ENCODE data around the gene SMAD3. TPM values are rescaled to one million over a fixed set of nuclear protein-coding genes. Genes with fewer than 3 reads are reported as not detected.
"Not testable (repeated sequence)": the region's sequence is repeated elsewhere in the genome, so short reads cannot be mapped to it uniquely, and the experiment has no call there.

The SMAD3 gene
- total and polyA plus RNA-seq, 3 experiments from 2014 or later, result 30.2 to 34.2 (median 31.7) TPM

GRCh38 chr15:67149068-67149772 is 83.8 kb downstream of the SMAD3 start:
- peak overlapping the region in 7 of 8 donors; percentile 1 to 95 (median 84) for H3K27ac Mint-ChIP-seq
- no peak for DNase-seq
- H3K4me3 ChIP-seq (ENCODE audit: low read length), result peak overlapping the region; percentile 2
- peaks cover 62% of the 10 kb centered on the region for H3K4me1 ChIP-seq (ENCODE audit: insufficient read depth, low read length)
- ChIA-PET CTCF (interaction anchor here (1.0 to 1.5 kb wide), 3 partner anchors 32 to 155 kb away, joined by 3 to 4 read pairs (median 3); partner anchors contain the start of gene SMAD3), POLR2A (interaction anchor here (0.7 kb wide), 1 partner anchor 9 kb away, joined by 5 read pairs; no protein-coding TSS in a partner anchor)
- peaks cover 0 to 14% (median 6%) of the 10 kb centered on the region in 3 donors for H3K36me3 Mint-ChIP-seq
- peaks cover 0 to 2% of the 10 kb centered on the region in 2 donors for H3K27me3 Mint-ChIP-seq
- H3K36me3 ChIP-seq (ENCODE audit: insufficient read depth, low read length), result no peaks in the 10 kb centered on the region
- H3K27ac ChIP-seq (ENCODE audit: low read depth, low read length), result no peak overlapping the region
- H3K9me3 Mint-ChIP-seq, result no peaks in the 10 kb centered on the region
- peaks cover 83 to 95% (median 90%) of the 10 kb centered on the region in 3 donors for H3K4me1 Mint-ChIP-seq
- H3K4me3 Mint-ChIP-seq, result peak overlapping the region in 4 of 7 donors; percentile 59 to 78 (median 67)
- H3K27me3 ChIP-seq (ENCODE audit: insufficient read depth, low read length, poor library complexity, severe bottlenecking), result no peaks in the 10 kb centered on the region
- no peaks in the 10 kb centered on the region for H3K9me3 ChIP-seq (ENCODE audit: low read length)

GRCh38 chr15:67149773-67150022 is 84.3 kb downstream of the SMAD3 start:
- H3K36me3 ChIP-seq (ENCODE audit: insufficient read depth, low read length), result no peaks in the 10 kb centered on the region
- H3K9me3 Mint-ChIP-seq, result no peaks in the 10 kb centered on the region
- peaks cover 80 to 93% (median 89%) of the 10 kb centered on the region in 3 donors for H3K4me1 Mint-ChIP-seq
- H3K4me1 ChIP-seq (ENCODE audit: insufficient read depth, low read length), result peaks cover 57% of the 10 kb centered on the region
- H3K27me3 ChIP-seq (ENCODE audit: insufficient read depth, low read length, poor library complexity, severe bottlenecking), result no peaks in the 10 kb centered on the region
- H3K4me3 Mint-ChIP-seq, result peak overlapping the region in 5 of 7 donors; percentile 7 to 78 (median 72)
- H3K27me3 Mint-ChIP-seq, result peaks cover 0 to 2% of the 10 kb centered on the region in 2 donors
- no peak overlapping the region for H3K27ac ChIP-seq (ENCODE audit: low read depth, low read length)
- peak overlapping the region; percentile 2 for H3K4me3 ChIP-seq (ENCODE audit: low read length)
- peak overlapping the region in 7 of 8 donors; percentile 15 to 95 (median 69) for H3K27ac Mint-ChIP-seq
- no peak for DNase-seq
- H3K9me3 ChIP-seq (ENCODE audit: low read length), result no peaks in the 10 kb centered on the region
- POLR2A ChIA-PET, result interaction anchor here (0.7 kb wide), 1 partner anchor 9 kb away, joined by 5 read pairs; no protein-coding TSS in a partner anchor
- peaks cover 0 to 16% (median 6%) of the 10 kb centered on the region in 3 donors for H3K36me3 Mint-ChIP-seq
- CTCF ChIA-PET, result no interaction called here

- Histone ChIP-seq H3K4me1 (ENCODE audit: insufficient read depth, low read length) (peaks cover 53% of the 10 kb centered on the region), H3K27me3 (ENCODE audit: insufficient read depth, low read length, poor library complexity, severe bottlenecking) (no peaks in the 10 kb centered on the region), H3K27ac (ENCODE audit: low read depth, low read length) (peak overlapping the region; percentile 25), H3K36me3 (ENCODE audit: insufficient read depth, low read length) (no peaks in the 10 kb centered on the region), H3K9me3 (ENCODE audit: low read length) (no peaks in the 10 kb centered on the region), H3K4me3 (ENCODE audit: low read length) (peak overlapping the region; percentile 11)
- H3K27me3 Mint-ChIP-seq, result peaks cover 0 to 2% of the 10 kb centered on the region in 2 donors
- H3K4me1 Mint-ChIP-seq, result peaks cover 75 to 93% (median 84%) of the 10 kb centered on the region in 3 donors
- H3K27ac Mint-ChIP-seq, result peak overlapping the region; percentile 24 to 95 (median 86)
- peak overlapping the region; percentile 7 to 80 (median 72) for H3K4me3 Mint-ChIP-seq
- ChIA-PET POLR2A (interaction anchor here (0.7 kb wide), 1 partner anchor 10 kb away, joined by 5 read pairs; no protein-coding TSS in a partner anchor), CTCF (no interaction called here)
- peak in 1 of 5 donors; percentile 32 for DNase-seq
- no peaks in the 10 kb centered on the region for H3K9me3 Mint-ChIP-seq
- peaks cover 0 to 22% (median 6%) of the 10 kb centered on the region in 3 donors for H3K36me3 Mint-ChIP-seq
These were observed 84.8 kb downstream of the SMAD3 start for GRCh38 chr15:67150023-67150860.

GRCh38 chr15:67152429-67152828 is 87.0 kb downstream of the SMAD3 start:
- peaks cover 6 to 37% (median 13%) of the 10 kb centered on the region in 3 donors for H3K36me3 Mint-ChIP-seq
- Histone ChIP-seq H3K4me1 (ENCODE audit: insufficient read depth, low read length) (peaks cover 35% of the 10 kb centered on the region), H3K27ac (ENCODE audit: low read depth, low read length) (no peak overlapping the region), H3K27me3 (ENCODE audit: insufficient read depth, low read length, poor library complexity, severe bottlenecking) (no peaks in the 10 kb centered on the region), H3K36me3 (ENCODE audit: insufficient read depth, low read length) (no peaks in the 10 kb centered on the region), H3K9me3 (ENCODE audit: low read length) (no peaks in the 10 kb centered on the region), H3K4me3 (ENCODE audit: low read length) (no peak overlapping the region)
- POLR2A ChIA-PET, result no interaction called here
- no peak for DNase-seq
- no peaks in the 10 kb centered on the region for H3K9me3 Mint-ChIP-seq
- H3K27ac Mint-ChIP-seq, result peak overlapping the region in 5 of 8 donors; percentile 11 to 66 (median 21)
- no peaks in the 10 kb centered on the region for H3K27me3 Mint-ChIP-seq
- peaks cover 66 to 92% (median 79%) of the 10 kb centered on the region in 3 donors for H3K4me1 Mint-ChIP-seq
- no peak overlapping the region for H3K4me3 Mint-ChIP-seq
- CTCF ChIA-PET, result interaction anchor here (1.0 kb wide), 1 partner anchor 114 kb away, joined by 3 read pairs; no protein-coding TSS in a partner anchor

- H3K27me3 ChIP-seq (ENCODE audit: insufficient read depth, low read length, poor library complexity, severe bottlenecking); H3K9me3 Mint-ChIP-seq; H3K27ac ChIP-seq (ENCODE audit: low read depth, low read length); DNase-seq; H3K4me3 Mint-ChIP-seq; POLR2A ChIA-PET; H3K4me3 ChIP-seq (ENCODE audit: low read length); H3K27me3 Mint-ChIP-seq; H3K36me3 ChIP-seq (ENCODE audit: insufficient read depth, low read length); H3K9me3 ChIP-seq (ENCODE audit: low read length): not testable (repeated sequence)
- H3K4me1 ChIP-seq (ENCODE audit: insufficient read depth, low read length), result peaks cover 35% of the 10 kb centered on the region
- CTCF ChIA-PET, result interaction anchor here (1.3 kb wide), 1 partner anchor 11 kb away, joined by 3 read pairs; no protein-coding TSS in a partner anchor
- Mint-ChIP-seq H3K36me3 (peaks cover 6 to 43% (median 12%) of the 10 kb centered on the region in 3 donors), H3K4me1 (peaks cover 66 to 92% (median 79%) of the 10 kb centered on the region in 3 donors), H3K27ac (peak overlapping the region in 5 of 8 donors; percentile 11 to 85 (median 56))
These were observed 87.6 kb downstream of the SMAD3 start for GRCh38 chr15:67153044-67153443.

- Histone ChIP-seq H3K27ac (ENCODE audit: low read depth, low read length) (no peak overlapping the region), H3K36me3 (ENCODE audit: insufficient read depth, low read length) (no peaks in the 10 kb centered on the region), H3K9me3 (ENCODE audit: low read length) (no peaks in the 10 kb centered on the region), H3K4me1 (ENCODE audit: insufficient read depth, low read length) (peaks cover 24% of the 10 kb centered on the region), H3K27me3 (ENCODE audit: insufficient read depth, low read length, poor library complexity, severe bottlenecking) (no peaks in the 10 kb centered on the region), H3K4me3 (ENCODE audit: low read length) (no peak overlapping the region)
- DNase-seq, result no peak
- no peaks in the 10 kb centered on the region for H3K9me3 Mint-ChIP-seq
- H3K36me3 Mint-ChIP-seq, result peaks cover 6 to 47% (median 13%) of the 10 kb centered on the region in 3 donors
- H3K27ac Mint-ChIP-seq, result peak overlapping the region in 6 of 8 donors; percentile 7 to 72 (median 44)
- peaks cover 60 to 87% (median 74%) of the 10 kb centered on the region in 3 donors for H3K4me1 Mint-ChIP-seq
- H3K4me3 Mint-ChIP-seq, result no peak overlapping the region
- no peaks in the 10 kb centered on the region for H3K27me3 Mint-ChIP-seq
- CTCF ChIA-PET, result interaction anchor here (1.3 kb wide), 1 partner anchor 12 kb away, joined by 3 read pairs; no protein-coding TSS in a partner anchor
- POLR2A ChIA-PET, result interaction anchor here (0.7 kb wide), 1 partner anchor 17 kb away, joined by 3 read pairs; no protein-coding TSS in a partner anchor
These were observed 88.8 kb downstream of the SMAD3 start for GRCh38 chr15:67154249-67154648.

DNA sequence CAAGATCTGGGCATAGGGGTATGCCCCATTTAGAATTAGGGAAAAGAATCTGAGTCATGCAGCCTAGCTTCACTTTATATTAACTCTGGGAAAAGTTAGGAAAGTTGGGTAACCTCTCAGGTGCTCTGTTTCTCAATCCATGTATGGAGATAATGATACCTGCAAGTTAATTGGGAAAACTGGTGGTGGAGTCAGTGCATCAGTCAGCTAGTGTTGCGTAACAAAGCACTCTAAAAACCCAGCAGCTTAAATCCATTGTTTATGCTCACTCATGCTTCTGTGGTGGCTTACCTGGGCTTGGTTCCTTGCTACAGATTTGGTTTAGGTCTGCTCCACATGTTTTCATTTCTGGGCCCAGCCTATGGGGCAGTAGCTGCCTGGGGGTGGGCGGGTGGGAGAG is 91.0 kb downstream of the SMAD3 start:
- Mint-ChIP-seq H3K4me1 (peaks cover 56 to 87% (median 74%) of the 10 kb centered on the region in 3 donors), H3K27ac (peak overlapping the region in 4 of 8 donors; percentile 27 to 91 (median 42)), H3K9me3 (no peaks in the 10 kb centered on the region), H3K4me3 (peak overlapping the region in 1 of 7 donors; percentile 3), H3K36me3 (peaks cover 6 to 51% (median 12%) of the 10 kb centered on the region in 3 donors), H3K27me3 (no peaks in the 10 kb centered on the region)
- Histone ChIP-seq H3K9me3 (ENCODE audit: low read length) (no peaks in the 10 kb centered on the region), H3K4me3 (ENCODE audit: low read length) (no peak overlapping the region), H3K4me1 (ENCODE audit: insufficient read depth, low read length) (peaks cover 11% of the 10 kb centered on the region), H3K27me3 (ENCODE audit: insufficient read depth, low read length, poor library complexity, severe bottlenecking) (no peaks in the 10 kb centered on the region), H3K36me3 (ENCODE audit: insufficient read depth, low read length) (no peaks in the 10 kb centered on the region), H3K27ac (ENCODE audit: low read depth, low read length) (no peak overlapping the region)
- DNase-seq, result no peak
- ChIA-PET POLR2A (no interaction called here), CTCF (no interaction called here)
